IMR-90 (cell line): ENCODE results near the gene JAKMIP1. TPM values are rescaled to one million over a fixed set of nuclear protein-coding genes. Genes with fewer than 3 reads are reported as not detected.

Experiments
- ATAC-seq: fragments of 200-7000 bp; cut with Tn5 transposase; 2 replicates; pipeline ENCODE4 v1.9.1; 2020; ENCODE audit warnings: low read depth, mild to moderate bottlenecking, moderate library complexity
- BruUV-seq: library from RNA; stranded (reverse); fragments of 400-500 nt; replicated peaks from 2 replicates; lab custom pipeline; 2021; lab: Mats Ljungman, UMichigan
- CTCF ChIA-PET: fragments of 300-600 bp; formaldehyde crosslinking; extraction: SDS; loops from one replicate; lab custom pipeline; 2021; ENCODE audit warnings: antibody characterized with exemption; lab: Yijun Ruan, JAX
- POLR2A ChIA-PET: fragments of 300-600 bp; sonication (Branson Sonifier 250); formaldehyde crosslinking; loops from one replicate; lab custom pipeline; 2022; ENCODE audit warnings: antibody characterized with exemption; ENCODE audit not compliant: unreplicated experiment; lab: Charles Lee
- DNase-seq: peaks from one replicate; pipeline ENCODE4 v3.0.0; 2013
- H2AFZ ChIP-seq: replicated peaks from 2 replicates; pipeline ENCODE3; 2013; ENCODE audit warnings: low read length, mild to moderate bottlenecking; ENCODE audit not compliant: poor library complexity
- H2AK5ac ChIP-seq: 2 replicates; pipeline ENCODE4 v1.6.1; 2013; ENCODE audit warnings: low read depth, low read length, inconsistent platforms
- H2AK9ac ChIP-seq: replicated peaks from 2 replicates; pipeline ENCODE3; 2013; ENCODE audit warnings: mild to moderate bottlenecking, low read depth, low read length, moderate library complexity; ENCODE audit not compliant: poor library complexity
- H2BK120ac ChIP-seq: 2 replicates; pipeline ENCODE4 v1.6.1; 2013; ENCODE audit warnings: low read depth, low read length, inconsistent platforms
- H2BK15ac ChIP-seq: 3 replicates; pipeline ENCODE4 v1.6.1; 2013; ENCODE audit warnings: low read depth, low read length, inconsistent platforms
- H2BK20ac ChIP-seq: 2 replicates; pipeline ENCODE4 v1.6.1; 2013; ENCODE audit warnings: low read depth, mild to moderate bottlenecking, inconsistent platforms, low read length, moderate library complexity
- H2BK5ac ChIP-seq: 2 replicates; pipeline ENCODE4 v1.6.1; 2013; ENCODE audit warnings: mild to moderate bottlenecking, low read depth, low read length, inconsistent platforms; ENCODE audit not compliant: poor library complexity, severe bottlenecking
- H3K14ac ChIP-seq: replicated peaks from 2 replicates; pipeline ENCODE4 v1.6.1; 2013; ENCODE audit warnings: low read depth, low read length, inconsistent platforms
- H3K18ac ChIP-seq: 2 replicates; pipeline ENCODE4 v1.6.1; 2013; ENCODE audit warnings: low read depth, low read length, control low read depth
- H3K23ac ChIP-seq: 2 replicates; pipeline ENCODE4 v1.6.1; 2013; ENCODE audit warnings: low read depth, low read length, inconsistent platforms
- H3K27ac ChIP-seq: 2 replicates; pipeline ENCODE4 v1.5.1; 2013; ENCODE audit warnings: mild to moderate bottlenecking, control low read depth, low read length; ENCODE audit not compliant: insufficient read depth
- H3K27me3 ChIP-seq: 2 replicates; pipeline ENCODE4 v1.6.1; 2013; ENCODE audit warnings: low read length; ENCODE audit not compliant: control insufficient read depth, insufficient read depth
- H3K36me3 ChIP-seq: 2 replicates; pipeline ENCODE4 v1.6.1; 2013; ENCODE audit warnings: low read length, mixed read lengths; ENCODE audit not compliant: control insufficient read depth, insufficient read depth
- H3K4ac ChIP-seq: 2 replicates; pipeline ENCODE4 v1.6.1; 2013; ENCODE audit warnings: low read depth, low read length, inconsistent platforms
- H3K4me1 ChIP-seq: 2 replicates; pipeline ENCODE4 v1.6.1; 2013; ENCODE audit warnings: low read length, mixed read lengths; ENCODE audit not compliant: control insufficient read depth, insufficient read depth
- H3K4me2 ChIP-seq: 2 replicates; pipeline ENCODE4 v1.6.1; 2013; ENCODE audit warnings: low read depth, mild to moderate bottlenecking, control low read depth, low read length, moderate library complexity
- H3K4me3 ChIP-seq: 2 replicates; pipeline ENCODE4 v1.5.1; 2013; ENCODE audit warnings: low read depth, mild to moderate bottlenecking, control low read depth, low read length, moderate library complexity; ENCODE audit not compliant: insufficient read depth
- H3K56ac ChIP-seq: 2 replicates; pipeline ENCODE4 v1.6.1; 2013; ENCODE audit warnings: low read length, inconsistent platforms; ENCODE audit not compliant: insufficient read depth; ENCODE audit errors: extremely low read depth
- H3K79me1 ChIP-seq, 2 experiments: 2 replicates each; pipeline ENCODE4 v1.6.1; 2013; ENCODE audit warnings: low read length in 2 of 2, inconsistent platforms in 1 of 2, low read depth in 1 of 2
- H3K9ac ChIP-seq: 2 replicates; pipeline ENCODE4 v1.6.1; 2013; ENCODE audit warnings: low read depth, low read length, control low read depth
- H3K9me1 ChIP-seq: 2 replicates; pipeline ENCODE4 v1.6.1; 2013; ENCODE audit warnings: low read length, inconsistent platforms; ENCODE audit not compliant: insufficient read depth
- H3K9me3 ChIP-seq: 2 replicates; pipeline ENCODE4 v1.6.1; 2013; ENCODE audit warnings: low read length; ENCODE audit not compliant: control insufficient read depth, insufficient read depth
- H4K20me1 ChIP-seq: 2 replicates; pipeline ENCODE4 v1.6.1; 2013; ENCODE audit warnings: low read length, inconsistent platforms; ENCODE audit not compliant: insufficient read depth
- H4K5ac ChIP-seq: 2 replicates; pipeline ENCODE4 v1.6.1; 2013; ENCODE audit warnings: mild to moderate bottlenecking, low read depth, low read length, control low read depth
- H4K8ac ChIP-seq, 2 experiments: 2 replicates each; pipeline ENCODE4 v1.6.1; 2013; ENCODE audit warnings: low read depth in 2 of 2, low read length in 2 of 2, control low read depth in 1 of 2, inconsistent platforms in 1 of 2
- H4K91ac ChIP-seq: 2 replicates; pipeline ENCODE4 v1.6.1; 2013; ENCODE audit warnings: low read depth, low read length, inconsistent platforms; ENCODE audit not compliant: insufficient read depth
- CTCF ChIP-seq: conservative IDR thresholded peaks from 2 replicates; pipeline ENCODE4 v1.5.1; 2012; ENCODE audit warnings: mild to moderate bottlenecking, low read depth, low read length, improper control_type of control experiment
- ELK1 ChIP-seq: fragments of 150-350 bp; IDR thresholded peaks from 2 replicates; pipeline ENCODE4 v1.6.1; 2016; ENCODE audit warnings: low read depth, mild to moderate bottlenecking, low read length, moderate library complexity, borderline replicate concordance
- POLR2A ChIP-seq: IDR thresholded peaks from 2 replicates; pipeline ENCODE4 v1.6.1; 2012; ENCODE audit warnings: mild to moderate bottlenecking, low read depth, low read length
- RFX5 ChIP-seq: IDR thresholded peaks from 2 replicates; pipeline ENCODE4 v1.8.0; 2012; ENCODE audit warnings: low read depth, mild to moderate bottlenecking, low read length, moderate library complexity
- WGBS, 2 experiments: methylation state at CpG; one replicate each; pipeline versions ENCODE4 v1.1.5 to v1.1.7; 2013; ENCODE audit warnings: missing lambda C conversion rate in 2 of 2; ENCODE audit not compliant: insufficient read length in 1 of 2; ENCODE audit errors: extremely low coverage in 2 of 2; 5-methylcytosine and 5-hydroxymethylcytosine counted together
- dilution Hi-C: fragments of 300-500 bp; cut with HindIII; formaldehyde crosslinking; loops from one replicate; pipeline ENCODE4 v1.14.3; 2018; ENCODE audit warnings: low sequenced_read_pairs; ENCODE audit not compliant: unreplicated experiment
- in situ Hi-C: fragments of 300-500 bp; cut with MboI; formaldehyde crosslinking; loops from 3 replicates; pipeline ENCODE4 v1.14.3; 2019; ENCODE audit warnings: low sequenced_read_pairs, inconsistent platforms, mixed read lengths
- intact Hi-C: fragments of 100-400 bp; cut with micrococcal nuclease; formaldehyde crosslinking; loops from 2 replicates; pipeline ENCODE4 v1.10.0; 2022
- polyA plus RNA-seq, 3 experiments: library from polyadenylated mRNA; depleted of rRNA; stranded (reverse); fragments of >200 nt; gene quantifications; 2 replicates each; pipeline ENCODE4 v1.2.3, GENCODE V29; 2012; ENCODE audit warnings: low replicate concordance in 1 of 3
- total RNA-seq: library from RNA; depleted of rRNA; stranded (reverse); fragments of >200 nt; gene quantifications from 2 replicates; pipeline ENCODE4 v1.2.3, GENCODE V29; 2012

JAKMIP1 gene
- total and polyA plus RNA-seq, 2 of the 4 experiments (the other 2 are of a cell fraction) = not detected

GRCh38 chr4:6194458-6195195, 5.7 kb downstream of the JAKMIP1 start:
- Histone ChIP-seq H2AK9ac (no peak overlapping the region), H3K27me3 (peaks cover 29% of the 10 kb centered on the region; the same call in 1 of the 2 replicates), H3K9me3 (no peaks in the 10 kb centered on the region), H3K4me2 (no peak overlapping the region), H3K4me1 (no peaks in the 10 kb centered on the region), H3K14ac (no peak overlapping the region), H4K8ac (no peak overlapping the region), H3K9me1 (no peaks in the 10 kb centered on the region), H3K36me3 (no peaks in the 10 kb centered on the region), H3K18ac (no peak overlapping the region), H3K23ac (no peak overlapping the region), H3K4ac (no peak overlapping the region), H3K79me1 (no peaks in the 10 kb centered on the region), H2BK20ac (no peak overlapping the region), H2BK5ac (no peak overlapping the region), H2AK5ac (no peak overlapping the region), H3K56ac (no peak overlapping the region), H2BK120ac (no peak overlapping the region), H4K20me1 (no peaks in the 10 kb centered on the region), H3K4me3 (no peak overlapping the region), H4K91ac (no peak overlapping the region), H3K27ac (no peak overlapping the region), H3K9ac (no peak overlapping the region), H2AFZ (no peak overlapping the region), H4K5ac (no peak overlapping the region), H2BK15ac (no peak overlapping the region)
- no TSS peak for BruUV-seq
- ChIA-PET POLR2A (interaction anchor here (0.5 kb wide), 1 partner anchor 9 kb away, joined by 3 read pairs; no protein-coding TSS in a partner anchor), CTCF (no interaction called here)
- dilution Hi-C loops (no loop called here), intact Hi-C loops (no loop called here), in situ Hi-C loops (no loop called here)
- 60% methylated on average over 4 of the region's 12 CpGs; no CpG with 5 or more reads in 1 of the 2 experiments for WGBS, 2 experiments
- DNase-seq (no peak), ATAC-seq (no peak)
- TF ChIP-seq RFX5 (no peak), ELK1 (no peak), CTCF (no peak), POLR2A (no peak)
